Neural crest cell (in vitro differentiated cells): ENCODE measurements around the gene DNAJB13. TPM values are rescaled to one million over a fixed set of nuclear protein-coding genes. Genes with fewer than 3 reads are reported as not detected.

Experiments used
- DNase-seq: peaks from one replicate; pipeline ENCODE4 v3.0.0; 2021; ENCODE audit warnings: low read depth, mixed read lengths, low spot score
- H3K27ac Mint-ChIP-seq: one replicate; pipeline ENCODE4 v1.8.0; 2021; ENCODE audit warnings: mild to moderate bottlenecking, mixed read lengths; ENCODE audit not compliant: unreplicated experiment
- H3K27me3 Mint-ChIP-seq: 2 replicates; pipeline ENCODE4 v1.8.0; 2021; ENCODE audit warnings: low read depth, mild to moderate bottlenecking, mixed read lengths
- H3K36me3 Mint-ChIP-seq: 2 replicates; pipeline ENCODE4 v1.8.0; 2021; ENCODE audit warnings: low read depth, mild to moderate bottlenecking, mixed read lengths
- H3K4me1 Mint-ChIP-seq: 2 replicates; pipeline ENCODE4 v1.8.0; 2021; ENCODE audit warnings: mixed read lengths
- H3K4me3 Mint-ChIP-seq: one replicate; pipeline ENCODE4 v1.8.0; 2021; ENCODE audit warnings: mild to moderate bottlenecking, mixed read lengths
- H3K9me3 Mint-ChIP-seq: 2 replicates; pipeline ENCODE4 v1.8.0; 2021; ENCODE audit warnings: mixed read lengths
- CTCF ChIP-seq: fragments of 200-600 bp; sonication (generic); conservative IDR thresholded peaks from 2 replicates; pipeline ENCODE4 v1.5.0; 2021; ENCODE audit warnings: antibody characterized with exemption, mild to moderate bottlenecking
- total RNA-seq: library from RNA; stranded (reverse); gene quantifications from 2 replicates; pipeline ENCODE4 v1.2.1, GENCODE V29; 2021

DNAJB13 gene
- total RNA-seq, 1 donor from 2014 or later: 0.35 TPM

DNA sequence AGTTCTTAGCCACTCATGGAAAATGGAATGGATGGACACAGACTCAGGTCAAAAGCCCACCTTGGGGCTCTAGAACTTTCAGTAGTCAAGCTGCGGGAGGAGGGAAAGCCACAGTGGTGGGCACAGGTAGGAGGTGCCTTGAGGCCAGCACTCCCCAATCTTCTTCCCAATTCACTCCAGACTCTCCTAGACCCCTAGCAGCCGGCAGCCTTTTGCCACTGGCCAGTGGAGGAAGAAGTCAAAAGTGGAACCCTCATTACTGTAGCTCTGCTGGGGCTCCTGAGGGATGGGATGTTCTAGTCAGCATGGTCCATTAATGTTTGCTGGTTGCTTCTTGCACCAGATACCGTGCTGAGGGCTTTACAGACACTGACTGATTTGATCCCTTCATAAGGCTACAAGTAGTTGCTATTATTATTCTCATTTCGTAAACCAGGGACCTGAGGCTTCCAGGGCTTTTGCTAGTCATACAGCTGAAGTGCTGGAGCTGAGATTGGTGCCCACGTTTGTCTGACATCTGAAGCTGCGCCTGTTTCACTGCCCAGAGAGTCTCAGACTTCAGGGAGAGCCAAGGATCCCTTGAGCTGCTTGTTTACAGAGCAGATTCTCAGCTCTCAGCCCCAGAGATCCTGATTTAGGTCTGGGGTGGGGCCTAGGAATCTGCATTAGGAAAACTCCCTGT is 57.0 kb downstream of the DNAJB13 start:
- H3K4me3 Mint-ChIP-seq: no peak overlapping the region
- H3K9me3 Mint-ChIP-seq: no peaks in the 10 kb centered on the region
- TF ChIP-seq CTCF: no peak

GRCh38 chr11:74008373-74009229 is 57.8 kb downstream of the DNAJB13 start, which contains the start of gene UCP3:
TSS of gene UCP3 (minus strand) at chr11:74009085. CDS start at chr11:74007042, 2,043 bp downstream.
- H3K9me3 Mint-ChIP-seq: no peaks in the 10 kb centered on the region
- no peak for TF ChIP-seq CTCF
- peaks cover 5% of the 10 kb centered on the region for H3K4me1 Mint-ChIP-seq
- no peak within 1 kb of the TSS for H3K4me3 Mint-ChIP-seq
- H3K27me3 Mint-ChIP-seq: no peaks in the 10 kb centered on the region
- H3K27ac Mint-ChIP-seq: peak within 1 kb of the TSS; percentile 75
- peaks cover 14% of the 10 kb centered on the region for H3K36me3 Mint-ChIP-seq
- no peak for DNase-seq

More for the DNA sequence above, 57.0 kb downstream of the DNAJB13 start:
- Mint-ChIP-seq H3K27ac (no peak overlapping the region), H3K27me3 (no peaks in the 10 kb centered on the region), H3K4me1 (peaks cover 5% of the 10 kb centered on the region), H3K36me3 (peaks cover 14% of the 10 kb centered on the region)
- DNase-seq: no peak

DNA sequence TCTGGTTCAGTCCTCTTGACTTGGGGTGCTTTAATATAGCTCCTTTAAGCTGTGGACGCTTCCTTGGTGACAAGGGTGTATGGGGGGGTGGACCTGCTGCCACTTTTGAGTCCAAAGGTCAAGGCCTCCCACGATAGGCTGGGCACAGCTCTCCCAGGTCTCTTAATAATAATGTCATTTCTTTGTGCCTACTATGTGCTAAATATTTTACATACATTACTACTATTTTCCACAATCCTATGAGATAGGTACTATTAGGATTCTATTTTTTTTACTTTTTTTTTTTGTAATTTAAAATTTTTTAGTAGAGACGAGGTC is 58.4 kb downstream of the DNAJB13 start:
- no peak for TF ChIP-seq CTCF
- Mint-ChIP-seq H3K36me3 (peaks cover 14% of the 10 kb centered on the region), H3K4me1 (peaks cover 5% of the 10 kb centered on the region), H3K9me3 (no peaks in the 10 kb centered on the region), H3K27me3 (no peaks in the 10 kb centered on the region), H3K4me3 (no peak overlapping the region), H3K27ac (peak overlapping the region; percentile 75)
- no peak for DNase-seq

GRCh38 chr11:74009675-74010305 is 59.0 kb downstream of the DNAJB13 start:
- peaks cover 14% of the 10 kb centered on the region for H3K36me3 Mint-ChIP-seq
- no peak for DNase-seq
- H3K27ac Mint-ChIP-seq: peak overlapping the region; percentile 57
- H3K27me3 Mint-ChIP-seq: no peaks in the 10 kb centered on the region
- TF ChIP-seq CTCF: no peak
- H3K4me3 Mint-ChIP-seq: no peak overlapping the region
- no peaks in the 10 kb centered on the region for H3K9me3 Mint-ChIP-seq
- peaks cover 5% of the 10 kb centered on the region for H3K4me1 Mint-ChIP-seq

DNA sequence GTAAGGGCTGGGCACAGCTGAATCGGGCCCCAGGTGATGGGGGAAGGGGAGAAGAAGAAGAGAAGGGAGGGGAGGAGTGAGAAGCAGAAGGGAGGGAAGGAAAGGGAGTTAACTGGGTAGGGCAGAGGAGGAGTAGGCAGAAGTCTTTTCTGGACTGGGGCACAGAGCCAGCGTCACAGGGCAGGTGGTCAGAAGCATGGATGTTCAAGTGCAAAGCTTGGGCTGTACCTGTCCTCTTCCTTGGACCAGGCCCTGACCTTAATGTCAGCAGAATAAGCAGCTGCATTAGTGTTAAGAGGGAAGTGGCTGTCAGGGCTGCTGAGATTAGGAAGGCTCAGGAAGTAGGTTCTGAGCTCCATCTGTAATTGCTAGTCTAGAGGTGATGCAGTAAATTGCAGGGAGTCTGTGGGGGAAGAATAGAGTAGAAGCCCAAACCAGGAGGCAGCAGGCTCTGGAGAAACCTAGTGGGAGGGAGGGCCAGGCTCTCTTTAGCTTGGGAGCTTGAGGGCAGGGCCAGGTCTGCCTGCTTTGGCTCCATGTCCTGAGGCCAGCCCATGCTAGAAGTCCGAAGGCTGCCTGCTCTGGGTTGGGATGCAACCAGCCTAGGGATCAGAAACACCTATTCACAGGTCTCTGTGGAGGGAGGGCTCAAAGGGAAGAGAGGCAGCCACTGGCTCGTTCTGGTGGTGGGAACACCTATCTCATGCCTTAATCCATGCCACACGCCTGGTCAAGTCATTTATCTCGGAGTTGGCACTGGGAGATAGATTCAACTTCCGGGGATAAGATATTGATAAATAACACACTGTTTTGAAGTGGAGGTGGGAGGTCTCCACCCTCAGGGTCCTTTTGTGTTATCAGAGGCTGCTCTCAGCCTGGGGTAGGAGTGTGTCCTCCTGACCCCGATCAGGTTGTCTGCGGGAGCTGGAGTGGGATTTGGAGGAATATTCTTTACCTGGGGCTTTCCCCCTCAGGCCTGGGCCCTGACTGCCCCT is 59.8 kb downstream of the DNAJB13 start:
- no peak overlapping the region for H3K4me3 Mint-ChIP-seq
- no peak for TF ChIP-seq CTCF
- H3K27me3 Mint-ChIP-seq: no peaks in the 10 kb centered on the region
- no peak for DNase-seq
- H3K9me3 Mint-ChIP-seq: no peaks in the 10 kb centered on the region
- H3K27ac Mint-ChIP-seq: peak overlapping the region; percentile 78
- peaks cover 5% of the 10 kb centered on the region for H3K4me1 Mint-ChIP-seq
- peaks cover 14% of the 10 kb centered on the region for H3K36me3 Mint-ChIP-seq
